ENCODE results near the gene KCNIP3. TPM values are rescaled to one million over a fixed set of nuclear protein-coding genes. Genes with fewer than 3 reads are reported as not detected.

KCNIP3 gene
- total RNA-seq, 1 donor from 2014 or later = 6.0 TPM

- TF ChIP-seq, protein P1, sequence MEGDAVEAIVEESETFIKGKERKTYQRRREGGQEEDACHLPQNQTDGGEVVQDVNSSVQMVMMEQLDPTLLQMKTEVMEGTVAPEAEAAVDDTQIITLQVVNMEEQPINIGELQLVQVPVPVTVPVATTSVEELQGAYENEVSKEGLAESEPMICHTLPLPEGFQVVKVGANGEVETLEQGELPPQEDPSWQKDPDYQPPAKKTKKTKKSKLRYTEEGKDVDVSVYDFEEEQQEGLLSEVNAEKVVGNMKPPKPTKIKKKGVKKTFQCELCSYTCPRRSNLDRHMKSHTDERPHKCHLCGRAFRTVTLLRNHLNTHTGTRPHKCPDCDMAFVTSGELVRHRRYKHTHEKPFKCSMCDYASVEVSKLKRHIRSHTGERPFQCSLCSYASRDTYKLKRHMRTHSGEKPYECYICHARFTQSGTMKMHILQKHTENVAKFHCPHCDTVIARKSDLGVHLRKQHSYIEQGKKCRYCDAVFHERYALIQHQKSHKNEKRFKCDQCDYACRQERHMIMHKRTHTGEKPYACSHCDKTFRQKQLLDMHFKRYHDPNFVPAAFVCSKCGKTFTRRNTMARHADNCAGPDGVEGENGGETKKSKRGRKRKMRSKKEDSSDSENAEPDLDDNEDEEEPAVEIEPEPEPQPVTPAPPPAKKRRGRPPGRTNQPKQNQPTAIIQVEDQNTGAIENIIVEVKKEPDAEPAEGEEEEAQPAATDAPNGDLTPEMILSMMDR (IDR thresholded peaks at IDR 0.05) = no peak
Observed at GRCh38 chr2:95291222-95291621, 5.9 kb upstream of the KCNIP3 start.

GRCh38 chr2:95292623-95293260 is 4.4 kb upstream of the KCNIP3 start:
- no peak overlapping the region for H3K4me3 Mint-ChIP-seq (ENCODE audit: unreplicated experiment)
- H3K4me1 Mint-ChIP-seq (ENCODE audit: low read depth) = no peaks in the 10 kb centered on the region
- H3K9me3 Mint-ChIP-seq (ENCODE audit: low read depth) = peaks cover 22% of the 10 kb centered on the region
- H3K36me3 Mint-ChIP-seq (ENCODE audit: low read depth) = peaks cover 3% of the 10 kb centered on the region
- no peak for DNase-seq (ENCODE audit: low spot score)
- TF ChIP-seq, protein P1 (IDR thresholded peaks at IDR 0.05) = no peak
- H3K27me3 Mint-ChIP-seq (ENCODE audit: low read depth) = peaks cover 12% of the 10 kb centered on the region
- H3K27ac Mint-ChIP-seq (ENCODE audit: unreplicated experiment) = no peak overlapping the region

More at GRCh38 chr2:95291222-95291621, 5.9 kb upstream of the KCNIP3 start:
- Mint-ChIP-seq H3K4me1 (ENCODE audit: low read depth) (no peaks in the 10 kb centered on the region), H3K36me3 (ENCODE audit: low read depth) (peaks cover 3% of the 10 kb centered on the region), H3K9me3 (ENCODE audit: low read depth) (peaks cover 22% of the 10 kb centered on the region), H3K27me3 (ENCODE audit: low read depth) (peaks cover 7% of the 10 kb centered on the region), H3K27ac (ENCODE audit: unreplicated experiment) (no peak overlapping the region), H3K4me3 (ENCODE audit: unreplicated experiment) (no peak overlapping the region)
- DNase-seq (ENCODE audit: low spot score) = no peak

- H3K4me3 Mint-ChIP-seq (ENCODE audit: unreplicated experiment) = no peak overlapping the region
- H3K4me1 Mint-ChIP-seq (ENCODE audit: low read depth) = no peaks in the 10 kb centered on the region
- no peak overlapping the region for H3K27ac Mint-ChIP-seq (ENCODE audit: unreplicated experiment)
- peaks cover 25% of the 10 kb centered on the region for H3K27me3 Mint-ChIP-seq (ENCODE audit: low read depth)
- peaks cover 3% of the 10 kb centered on the region for H3K36me3 Mint-ChIP-seq (ENCODE audit: low read depth)
- peaks cover 22% of the 10 kb centered on the region for H3K9me3 Mint-ChIP-seq (ENCODE audit: low read depth)
- no peak for DNase-seq (ENCODE audit: low spot score)
- TF ChIP-seq, protein P1 (IDR thresholded peaks at IDR 0.05) = no peak
Observed at GRCh38 chr2:95294579-95295250, 2.4 kb upstream of the KCNIP3 start.

DNA sequence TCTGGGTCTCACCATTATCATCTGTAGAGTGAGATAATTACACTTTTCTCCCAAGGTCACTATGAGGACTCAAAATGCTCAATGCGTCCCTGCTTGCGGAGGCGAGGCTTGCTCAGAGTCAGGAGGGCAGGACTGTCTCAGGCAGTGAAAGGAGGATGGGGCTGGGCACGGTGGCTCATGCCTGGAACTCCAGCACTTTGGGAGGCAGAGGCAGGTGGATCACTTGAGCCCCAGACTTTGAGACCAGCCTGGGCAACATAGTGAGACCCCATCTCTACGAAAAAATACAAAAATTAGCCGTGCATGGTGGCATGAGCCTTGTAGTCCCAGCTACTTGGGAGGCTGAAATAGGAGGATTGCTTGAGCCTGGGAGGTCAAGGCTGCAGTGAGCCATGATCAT is 1.8 kb upstream of the KCNIP3 start:
- H3K27ac Mint-ChIP-seq (ENCODE audit: unreplicated experiment) = no peak overlapping the region
- peaks cover 3% of the 10 kb centered on the region for H3K36me3 Mint-ChIP-seq (ENCODE audit: low read depth)
- H3K9me3 Mint-ChIP-seq (ENCODE audit: low read depth) = peaks cover 17% of the 10 kb centered on the region
- peaks cover 27% of the 10 kb centered on the region for H3K27me3 Mint-ChIP-seq (ENCODE audit: low read depth)
- no peaks in the 10 kb centered on the region for H3K4me1 Mint-ChIP-seq (ENCODE audit: low read depth)
- DNase-seq (ENCODE audit: low spot score) = no peak
- TF ChIP-seq, protein P1 (IDR thresholded peaks at IDR 0.05) = no peak
- no peak overlapping the region for H3K4me3 Mint-ChIP-seq (ENCODE audit: unreplicated experiment)

GRCh38 chr2:95296011-95296410 is 1.1 kb upstream of the KCNIP3 start:
- H3K27me3 Mint-ChIP-seq (ENCODE audit: low read depth) = peaks cover 27% of the 10 kb centered on the region
- DNase-seq (ENCODE audit: low spot score) = no peak
- no peaks in the 10 kb centered on the region for H3K36me3 Mint-ChIP-seq (ENCODE audit: low read depth)
- H3K4me3 Mint-ChIP-seq (ENCODE audit: unreplicated experiment) = no peak overlapping the region
- no peaks in the 10 kb centered on the region for H3K4me1 Mint-ChIP-seq (ENCODE audit: low read depth)
- H3K27ac Mint-ChIP-seq (ENCODE audit: unreplicated experiment) = no peak overlapping the region
- H3K9me3 Mint-ChIP-seq (ENCODE audit: low read depth) = peaks cover 11% of the 10 kb centered on the region
- TF ChIP-seq, protein P1 (IDR thresholded peaks at IDR 0.05) = no peak

Data from chondrocyte (in vitro differentiated cells).